Measurements from ENCODE around the gene APLP2.

- TF ChIP-seq CTCF (conservative IDR thresholded peaks at IDR 0.05; ENCODE audit: low read depth, low read length) (no peak), POLR2A (IDR thresholded peaks at IDR 0.05; ENCODE audit: low read depth, low read length) (no peak), RFX5 (IDR thresholded peaks at IDR 0.05; ENCODE audit: low read depth, low read length) (no peak), MXI1 (IDR thresholded peaks at IDR 0.05; ENCODE audit: borderline replicate concordance, low read depth, low read length) (no peak)
These were observed 45.0 kb downstream of the APLP2 start for GRCh38 chr11:130114726-130115125.
